ENCODE measurements around the gene NRSN1.
"Not testable (repeated sequence)": the region's sequence is repeated elsewhere in the genome, so short reads cannot be mapped to it uniquely, and the experiment has no call there.

The NRSN1 gene
- 0 reads per million in 2 donors for total RNA-seq

DNA sequence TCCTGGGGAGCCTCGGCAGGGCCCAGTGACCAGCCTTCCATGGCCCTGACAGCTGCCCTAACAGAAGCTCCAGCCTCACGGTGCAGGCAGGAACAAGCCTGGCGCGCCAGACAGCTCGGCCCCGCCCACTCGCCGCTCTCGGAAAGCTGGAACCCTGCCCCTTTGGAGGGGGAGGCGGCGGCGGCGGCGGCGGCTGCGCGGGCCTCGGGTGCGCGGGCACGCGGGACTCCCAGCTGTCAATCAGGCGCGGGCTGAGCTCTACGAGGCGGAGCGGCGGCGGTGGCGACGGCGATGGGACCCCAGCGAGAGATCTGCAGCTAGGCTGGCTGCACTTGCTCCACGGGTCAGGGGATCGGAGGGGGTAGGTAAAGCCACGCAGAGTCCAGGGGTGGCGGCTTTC, at the start of gene NRSN1:
NRSN1 (plus strand) TSS at position 236 of the 400 bp plus-strand sequence. CDS start 8,113 bp downstream, outside the sequence.
- DNase-seq = no peak

GRCh38 chr6:24078200-24078599, 47.8 kb upstream of the NRSN1 start:
- no peak for DNase-seq

GRCh38 chr6:24079076-24079475, 46.9 kb upstream of the NRSN1 start:
- no peak for DNase-seq

DNA sequence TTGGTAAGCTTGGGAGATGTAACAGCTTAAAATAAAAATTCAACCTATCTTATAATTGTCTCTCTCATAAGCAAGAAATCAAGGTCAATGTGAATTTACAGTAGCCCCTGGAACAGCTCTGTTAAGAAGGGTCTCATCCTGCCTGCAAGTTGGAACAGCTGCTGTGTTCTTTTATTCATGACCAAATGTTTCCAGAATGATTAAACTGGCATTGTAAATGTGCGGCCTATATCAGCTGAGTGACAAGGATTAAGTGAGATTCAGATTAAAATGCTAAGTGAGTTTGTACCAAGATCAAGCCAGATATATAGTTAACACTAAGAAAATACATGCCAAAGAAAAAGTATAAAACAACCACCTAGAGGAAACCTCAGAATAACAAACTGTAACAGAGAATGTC, 45.3 kb upstream of the NRSN1 start:
- DNase-seq = no peak

GRCh38 chr6:24089736-24090135, 36.3 kb upstream of the NRSN1 start:
- no peak for DNase-seq

DNA sequence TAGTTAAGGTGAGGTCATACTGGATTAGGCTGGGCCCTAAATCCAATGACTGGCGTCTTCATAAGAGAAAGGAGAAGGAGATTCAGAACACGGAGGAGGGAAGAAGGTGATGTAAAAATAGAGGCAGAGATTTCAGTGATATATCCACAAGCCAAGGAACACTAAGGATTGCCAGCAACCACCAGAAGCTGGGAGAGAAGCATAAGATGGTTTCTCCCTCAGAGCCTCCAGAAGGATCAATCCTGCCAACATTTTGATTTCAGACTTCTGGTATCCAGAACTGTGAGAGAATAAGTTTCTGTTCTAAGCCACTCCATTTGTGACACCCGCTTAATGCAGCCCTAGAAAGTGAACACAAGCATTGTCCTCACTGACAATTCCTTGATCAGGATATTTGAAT, 33.6 kb upstream of the NRSN1 start:
- no peak for DNase-seq

DNA sequence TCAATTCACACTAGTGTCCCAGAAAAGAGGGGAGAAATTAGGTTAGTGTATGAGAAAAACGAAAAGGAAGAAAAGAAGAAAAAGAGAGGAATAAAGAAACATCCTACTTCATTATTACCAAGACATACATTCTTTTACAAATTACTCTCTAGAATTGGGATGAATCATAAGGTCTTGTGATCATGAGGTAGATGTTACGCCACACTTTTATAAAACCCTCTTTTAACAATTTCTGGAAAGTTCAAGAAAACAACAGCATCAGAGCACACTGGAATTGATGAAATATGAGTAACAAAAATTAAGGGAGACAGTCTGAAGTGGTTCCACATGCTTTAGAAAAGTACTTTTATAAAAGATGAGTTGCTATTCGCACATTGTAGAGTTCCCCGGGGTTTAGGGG, 32.6 kb upstream of the NRSN1 start:
- DNase-seq = no peak

DNA sequence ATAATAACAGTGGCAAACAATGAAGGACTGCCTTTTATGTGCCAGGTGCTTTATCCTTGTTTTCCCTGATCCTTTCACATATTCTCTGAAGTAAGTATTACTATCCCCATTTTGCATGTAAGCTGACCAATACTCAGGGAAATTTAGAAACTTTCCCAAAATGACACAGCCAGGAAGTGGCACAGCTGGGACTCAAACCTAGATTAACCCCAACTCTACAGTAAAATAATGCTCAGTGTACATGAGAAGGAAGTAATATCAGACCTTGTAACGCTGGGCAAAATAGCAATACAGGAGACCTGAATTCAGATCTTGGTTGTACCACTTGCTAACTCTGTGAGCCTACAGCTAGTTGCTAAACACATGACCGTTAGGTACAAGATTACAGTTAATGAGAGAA, 26.8 kb upstream of the NRSN1 start:
- no peak for DNase-seq

- DNase-seq = no peak
Observed at GRCh38 chr6:24100024-24100769, 25.8 kb upstream of the NRSN1 start.

DNA sequence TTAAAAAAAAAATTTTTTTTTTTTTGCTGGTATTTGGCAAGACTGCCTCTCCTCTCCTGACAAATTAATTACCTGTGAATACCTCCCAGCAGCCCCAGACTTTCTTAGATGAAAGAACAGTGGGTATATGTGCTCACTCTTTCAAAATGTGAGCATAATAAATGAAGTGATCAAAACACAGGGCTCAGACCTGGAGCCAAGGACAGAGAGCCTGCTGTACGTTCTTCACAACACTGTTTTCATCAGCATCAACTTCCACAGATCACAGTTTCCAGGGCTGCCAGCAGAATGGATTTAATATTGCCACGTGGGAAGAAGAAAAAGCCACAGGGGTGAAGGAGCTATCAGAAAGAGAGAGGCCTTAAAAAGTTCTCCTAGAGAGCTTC, 25.3 kb upstream of the NRSN1 start:
- no peak for DNase-seq

GRCh38 chr6:24105191-24105590, 20.8 kb upstream of the NRSN1 start:
- no peak for DNase-seq

GRCh38 chr6:24106291-24106690, 19.7 kb upstream of the NRSN1 start:
- no peak for DNase-seq

DNA sequence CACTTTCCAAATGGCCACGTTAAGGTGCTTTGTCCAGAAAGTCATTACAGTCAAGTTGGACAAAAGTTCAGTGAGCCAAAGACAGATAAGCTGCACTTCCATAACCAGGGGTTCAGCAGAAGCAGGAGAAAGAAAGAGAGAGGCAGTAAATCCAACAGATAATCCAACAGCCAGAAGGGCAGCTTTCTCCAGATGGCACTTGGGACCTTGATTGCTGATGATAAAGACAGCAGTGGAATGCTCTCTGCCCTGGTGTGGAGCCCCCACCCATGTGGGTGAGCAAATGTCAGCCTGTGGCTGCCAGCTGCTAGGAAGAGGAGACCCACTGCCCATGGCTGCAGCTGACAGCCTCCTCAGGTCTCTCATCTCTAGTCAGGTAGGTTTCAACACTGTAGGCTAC, 18.7 kb upstream of the NRSN1 start:
- DNase-seq = no peak

- DNase-seq = no peak
Observed at GRCh38 chr6:24108056-24108455, 18.0 kb upstream of the NRSN1 start.

DNA sequence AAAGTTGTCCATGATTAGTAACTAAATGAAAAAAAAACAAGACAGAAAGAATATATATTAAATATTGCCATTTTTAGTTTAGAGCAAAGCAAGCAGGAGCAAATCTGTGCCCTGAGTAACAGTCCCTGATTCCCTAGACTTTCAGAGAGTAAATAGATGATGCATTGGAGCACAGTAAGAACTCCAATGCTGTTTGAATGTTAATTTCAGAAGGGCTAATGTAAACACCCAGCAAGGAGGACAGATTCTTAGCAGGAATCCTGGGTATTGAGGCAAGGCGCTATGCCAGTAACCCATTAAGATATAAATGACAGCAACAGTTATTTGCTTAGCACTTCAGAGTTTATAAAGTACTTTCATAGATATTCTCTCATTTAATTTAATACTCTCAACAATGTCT, 15.6 kb upstream of the NRSN1 start:
- no peak for DNase-seq

DNA sequence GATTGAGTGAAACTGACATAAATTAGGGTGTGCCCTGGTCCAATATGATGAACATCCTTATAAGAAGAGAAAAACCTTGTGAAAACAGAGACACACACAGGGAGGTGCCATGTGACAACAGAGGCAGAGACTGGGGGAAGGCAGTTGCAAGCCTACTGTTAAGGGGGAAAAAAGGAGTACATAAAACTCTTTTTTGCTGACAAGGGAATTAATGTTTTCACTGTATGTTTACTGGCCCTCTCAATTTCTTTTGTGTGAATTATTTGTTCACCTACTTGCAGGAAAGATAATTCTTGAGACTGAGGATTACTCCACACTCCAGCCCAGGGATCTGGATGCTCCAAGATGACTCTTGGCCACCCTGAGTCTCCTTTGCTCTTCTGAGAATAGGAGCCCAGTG, 12.1 kb upstream of the NRSN1 start:
- no peak for DNase-seq

GRCh38 chr6:24117021-24117420, 9.0 kb upstream of the NRSN1 start:
- no peak for DNase-seq

- DNase-seq = no peak
Observed at GRCh38 chr6:24122139-24122538, 3.9 kb upstream of the NRSN1 start.

- DNase-seq = no peak
Observed at GRCh38 chr6:24126586-24127192, 674 bp downstream of the NRSN1 start.

GRCh38 chr6:24127316-24127715, 1.3 kb downstream of the NRSN1 start:
- DNase-seq = no peak

DNA sequence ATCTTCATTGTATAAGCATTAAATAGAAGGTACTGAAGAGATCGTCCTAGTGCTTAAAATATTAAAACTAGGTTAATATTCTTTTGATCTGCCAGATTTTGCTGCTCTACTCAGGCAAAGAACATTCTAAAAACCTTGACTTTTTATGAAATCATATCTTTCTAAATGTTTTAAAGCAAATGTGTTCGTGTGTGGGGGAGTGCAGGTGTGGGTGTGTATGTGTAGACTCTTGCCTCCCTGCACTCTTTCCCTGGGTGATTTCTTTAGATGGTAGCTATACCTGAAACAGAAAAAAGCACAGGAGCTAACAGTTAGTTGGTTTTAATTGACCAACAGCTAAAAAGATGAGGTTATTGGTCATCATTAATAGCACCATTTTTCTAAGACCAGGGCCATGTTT, 5.7 kb downstream of the NRSN1 start:
- DNase-seq = no peak

GRCh38 chr6:24139080-24139479, 13.1 kb downstream of the NRSN1 start:
- DNase-seq = no peak

- no peak for DNase-seq
Observed at GRCh38 chr6:24139639-24140038, 13.6 kb downstream of the NRSN1 start.

DNA sequence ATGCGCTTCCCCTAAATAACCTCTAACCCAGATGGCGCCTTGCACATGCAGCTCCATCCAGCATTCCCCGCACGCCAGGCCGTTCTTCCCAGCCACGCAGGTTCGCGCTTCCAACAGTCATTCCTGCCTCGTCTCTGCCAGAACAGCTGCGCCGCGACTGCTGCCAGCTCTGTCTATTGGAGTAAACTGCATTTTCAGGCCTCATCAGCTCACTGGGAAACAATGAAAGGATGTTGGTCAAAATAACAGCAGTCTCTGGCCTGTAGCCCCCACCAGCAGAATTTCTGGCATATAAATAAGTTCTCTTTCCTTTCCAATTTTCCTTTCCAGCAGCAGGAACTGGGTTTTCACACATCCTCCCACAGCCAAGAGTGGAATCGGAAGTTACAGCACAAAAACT, 14.6 kb downstream of the NRSN1 start:
- DNase-seq = no peak

DNA sequence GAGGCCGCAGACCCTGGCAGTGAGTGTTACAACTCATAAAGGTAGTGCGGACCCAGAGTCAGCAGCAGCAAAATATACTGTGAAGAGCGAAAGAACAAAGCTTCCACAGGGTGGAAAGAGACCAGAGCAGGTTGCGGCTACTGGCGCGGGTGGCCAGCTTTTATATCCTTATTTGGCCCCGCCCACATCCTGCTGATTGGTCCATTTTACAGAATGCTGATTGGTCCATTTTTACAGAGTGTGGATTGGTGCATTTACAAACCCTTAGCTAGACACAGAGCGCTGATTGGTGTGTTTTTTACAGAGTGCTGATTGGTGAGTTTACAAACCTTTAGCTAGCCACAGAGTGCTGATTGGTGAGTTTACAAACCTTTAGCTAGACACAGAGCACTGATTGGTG, 16.7 kb downstream of the NRSN1 start:
- not testable (repeated sequence) for DNase-seq

All from T-helper 9 cell (primary cell).